ENCODE results near the gene CTXN1. TPM values are rescaled to one million over a fixed set of nuclear protein-coding genes. Genes with fewer than 3 reads are reported as not detected.

CTXN1 gene
- total and polyA plus RNA-seq, 8 donors = 0.67 to 5.1 (median 1.7) TPM

DNA sequence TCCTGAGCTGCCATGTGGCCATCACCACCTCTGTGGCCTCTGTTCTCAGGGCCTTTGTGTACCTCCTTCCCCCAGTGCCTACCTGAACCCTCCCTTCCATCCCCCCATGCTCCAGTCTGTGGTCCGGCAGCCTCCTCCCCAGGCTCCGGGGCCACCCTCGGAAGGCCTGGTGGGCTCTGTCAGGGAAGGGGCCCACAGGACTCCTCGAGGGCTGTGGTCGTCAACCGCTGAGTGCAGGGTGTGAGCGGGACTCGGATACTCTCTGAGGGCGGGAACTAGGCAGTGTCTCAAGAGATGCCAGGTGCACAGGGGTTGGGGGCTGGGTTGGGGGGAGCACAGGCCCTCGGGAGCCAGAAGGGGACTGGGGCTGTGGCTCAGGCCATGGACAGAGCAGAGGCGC is 18.4 kb downstream of the CTXN1 start:
- no peak for ATAC-seq

DNA sequence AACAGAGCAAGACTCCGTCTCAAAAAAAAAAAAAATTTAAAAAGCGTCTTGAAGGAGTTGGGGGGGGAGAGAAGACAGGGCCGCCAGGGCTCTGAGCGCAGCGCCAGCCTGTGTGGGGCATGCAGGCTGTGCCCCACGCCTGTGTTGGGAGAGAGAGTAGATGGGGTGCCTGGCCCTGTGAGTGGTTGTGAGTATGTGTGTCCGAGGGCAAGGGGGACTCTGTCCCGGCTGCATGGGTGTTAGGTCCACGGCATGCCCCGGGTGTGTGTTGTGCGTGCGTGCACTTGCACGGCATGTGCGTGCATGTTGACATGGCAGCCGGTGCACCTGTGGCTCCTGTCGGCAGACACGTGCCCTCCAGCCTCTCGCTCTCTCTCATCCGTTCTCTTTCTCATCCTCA is 18.8 kb downstream of the CTXN1 start:
- H3K27ac ChIP-seq = no peak overlapping the region
- DNase-seq (peak in 2 of 6 donors; percentile 19 to 42), FAIRE-seq (no peak), ATAC-seq (no peak)
- TF ChIP-seq, protein P1, sequence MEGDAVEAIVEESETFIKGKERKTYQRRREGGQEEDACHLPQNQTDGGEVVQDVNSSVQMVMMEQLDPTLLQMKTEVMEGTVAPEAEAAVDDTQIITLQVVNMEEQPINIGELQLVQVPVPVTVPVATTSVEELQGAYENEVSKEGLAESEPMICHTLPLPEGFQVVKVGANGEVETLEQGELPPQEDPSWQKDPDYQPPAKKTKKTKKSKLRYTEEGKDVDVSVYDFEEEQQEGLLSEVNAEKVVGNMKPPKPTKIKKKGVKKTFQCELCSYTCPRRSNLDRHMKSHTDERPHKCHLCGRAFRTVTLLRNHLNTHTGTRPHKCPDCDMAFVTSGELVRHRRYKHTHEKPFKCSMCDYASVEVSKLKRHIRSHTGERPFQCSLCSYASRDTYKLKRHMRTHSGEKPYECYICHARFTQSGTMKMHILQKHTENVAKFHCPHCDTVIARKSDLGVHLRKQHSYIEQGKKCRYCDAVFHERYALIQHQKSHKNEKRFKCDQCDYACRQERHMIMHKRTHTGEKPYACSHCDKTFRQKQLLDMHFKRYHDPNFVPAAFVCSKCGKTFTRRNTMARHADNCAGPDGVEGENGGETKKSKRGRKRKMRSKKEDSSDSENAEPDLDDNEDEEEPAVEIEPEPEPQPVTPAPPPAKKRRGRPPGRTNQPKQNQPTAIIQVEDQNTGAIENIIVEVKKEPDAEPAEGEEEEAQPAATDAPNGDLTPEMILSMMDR (IDR thresholded peaks at IDR 0.05) = no peak
- H3K4me1 ChIP-seq = peaks cover 3 to 14% (median 10%) of the 10 kb centered on the region in 3 donors
- H3K36me3 ChIP-seq = peaks cover 4 to 23% (median 16%) of the 10 kb centered on the region in 3 donors
- H3K4me3 ChIP-seq = no peak overlapping the region
- intact Hi-C loops (cut with DNase I) = no loop called here
- WGBS, 2 donors = 89 to 95% methylated on average over 19 of the region's 19 CpGs
- no peaks in the 10 kb centered on the region for H3K27me3 ChIP-seq
- no peaks in the 10 kb centered on the region for H3K9me3 ChIP-seq

More for the DNA sequence above, 18.4 kb downstream of the CTXN1 start:
- intact Hi-C loops (cut with DNase I) = no loop called here
- DNase-seq (peak in 5 of 6 donors; percentile 5 to 51 (median 17)), FAIRE-seq (no peak)
- H3K36me3 ChIP-seq = peaks cover 4 to 27% (median 20%) of the 10 kb centered on the region in 3 donors
- H3K4me3 ChIP-seq = no peak overlapping the region
- H3K27ac ChIP-seq = no peak overlapping the region
- H3K4me1 ChIP-seq = peaks cover 3 to 12% (median 10%) of the 10 kb centered on the region in 3 donors
- no peaks in the 10 kb centered on the region for H3K27me3 ChIP-seq
- H3K9me3 ChIP-seq = no peaks in the 10 kb centered on the region
- TF ChIP-seq, protein P1 (IDR thresholded peaks at IDR 0.05) = no peak
- 90 to 94% methylated on average over 11 of the region's 11 CpGs for WGBS, 2 donors

DNA sequence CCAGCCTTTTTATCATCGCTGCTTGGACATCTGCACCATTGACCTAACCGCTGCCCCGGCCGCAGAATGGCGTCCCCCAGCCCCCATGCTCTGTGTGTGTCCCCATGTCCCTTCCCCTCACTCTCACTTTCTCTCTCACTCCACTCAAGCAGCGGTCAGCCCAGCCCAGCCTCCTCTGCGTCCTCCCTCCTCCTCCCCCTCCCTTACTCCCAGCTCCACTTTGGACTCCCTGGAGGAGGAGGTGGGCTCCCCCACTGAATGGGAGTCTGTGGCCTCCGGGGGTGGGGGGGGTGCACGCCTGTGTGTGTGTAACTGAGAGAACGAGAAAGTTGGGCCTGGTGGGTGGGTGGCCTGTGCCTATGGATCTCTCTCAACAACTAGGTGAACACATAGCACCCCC is 20.1 kb downstream of the CTXN1 start:
- H3K36me3 ChIP-seq = peaks cover 4 to 10% (median 6%) of the 10 kb centered on the region in 3 donors
- WGBS, 2 donors = 80 to 87% methylated on average over 10 of the region's 10 CpGs
- FAIRE-seq (no peak), ATAC-seq (no peak), DNase-seq (peak in 5 of 6 donors; percentile 20 to 69 (median 24))
- TF ChIP-seq, protein P1 (IDR thresholded peaks at IDR 0.05) = no peak
- intact Hi-C loops (cut with DNase I) = no loop called here
- H3K27me3 ChIP-seq = no peaks in the 10 kb centered on the region
- H3K9me3 ChIP-seq = no peaks in the 10 kb centered on the region
- H3K27ac ChIP-seq = no peak overlapping the region
- H3K4me3 ChIP-seq = no peak overlapping the region
- H3K4me1 ChIP-seq = peaks cover 3 to 14% (median 10%) of the 10 kb centered on the region in 3 donors

DNA sequence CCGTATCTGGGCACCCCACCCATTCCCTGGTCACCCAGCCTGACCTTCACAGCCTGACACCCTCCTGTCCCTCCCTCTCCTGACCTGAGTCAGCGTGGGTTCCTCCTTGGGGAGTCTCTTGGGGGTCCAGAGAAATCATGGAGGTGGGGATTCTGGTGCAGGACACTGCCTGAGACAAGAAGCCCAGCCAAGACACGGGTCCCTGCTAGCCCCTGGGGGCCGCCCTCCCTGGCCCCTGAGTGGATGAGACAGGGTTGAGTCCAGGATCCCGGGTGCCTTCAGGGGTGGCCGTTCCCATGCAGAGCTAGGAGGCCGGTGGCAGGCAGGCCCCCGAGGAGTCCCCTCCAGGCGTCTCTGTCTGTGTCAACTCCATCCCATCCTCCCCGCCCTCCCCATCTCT is 20.7 kb downstream of the CTXN1 start:
- ATAC-seq = no peak
- Histone ChIP-seq H3K9me3 (no peaks in the 10 kb centered on the region), H3K36me3 (peaks cover 0 to 4% (median under 1%) of the 10 kb centered on the region in 3 donors), H3K4me1 (peaks cover 3 to 14% (median 10%) of the 10 kb centered on the region in 3 donors), H3K27ac (no peak overlapping the region), H3K27me3 (no peaks in the 10 kb centered on the region), H3K4me3 (peak overlapping the region in 2 of 4 donors; percentile 89 to 93)
- intact Hi-C loops (cut with DNase I) = no loop called here
- TF ChIP-seq, protein P1 (IDR thresholded peaks at IDR 0.05) = no peak
- 60 to 76% methylated on average over 10 of the region's 10 CpGs for WGBS, 2 donors
- FAIRE-seq = no peak
- DNase-seq = peak in 5 of 6 donors; percentile 13 to 80 (median 31)
